Measurements from ENCODE around the gene DUSP3.

The DUSP3 gene

DNA sequence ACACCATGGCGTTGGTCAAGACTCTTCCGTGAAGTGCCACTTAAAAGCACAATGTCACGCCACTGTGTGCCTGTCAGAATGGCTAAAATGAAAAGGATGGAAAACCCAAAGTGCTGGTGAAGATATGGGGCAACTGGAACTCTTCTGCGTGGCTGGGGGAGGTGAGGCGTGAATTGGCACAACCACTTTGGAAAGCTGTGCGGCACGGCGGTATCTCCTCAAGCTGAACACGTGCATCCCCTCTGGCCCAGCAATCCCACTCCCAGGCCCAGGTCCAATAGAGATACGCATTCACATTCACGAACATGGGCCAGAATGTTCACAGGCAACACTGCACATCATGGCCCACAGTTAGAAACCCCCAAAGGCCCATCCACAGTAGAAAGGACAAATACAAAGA is 8.9 kb downstream of the DUSP3 start:
- DNase-seq (ENCODE audit: extremely low read depth in 1 of 2, low read depth in 1 of 2) = no peak

DNA sequence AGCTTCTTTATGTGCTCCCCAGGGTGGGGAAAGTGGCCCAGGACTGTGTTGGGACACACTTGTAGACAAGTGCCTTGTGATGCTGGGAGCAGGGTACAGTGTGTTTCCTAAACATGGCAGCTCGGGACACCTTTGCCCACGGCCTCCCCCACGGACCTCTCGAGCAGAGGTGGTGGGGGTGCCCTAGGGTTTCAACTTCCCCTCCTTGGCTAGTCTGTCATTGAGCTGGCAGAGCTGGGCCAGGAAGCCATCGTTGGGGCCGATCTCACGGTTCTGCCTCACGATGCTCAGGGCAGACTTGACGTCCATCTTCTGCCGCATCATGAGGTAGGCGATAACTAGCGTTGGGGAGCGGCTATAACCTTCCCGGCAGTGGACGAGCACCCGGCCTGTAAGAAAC is 9.4 kb downstream of the DUSP3 start:
- no peak for DNase-seq (ENCODE audit: extremely low read depth in 1 of 2, low read depth in 1 of 2)

DNA sequence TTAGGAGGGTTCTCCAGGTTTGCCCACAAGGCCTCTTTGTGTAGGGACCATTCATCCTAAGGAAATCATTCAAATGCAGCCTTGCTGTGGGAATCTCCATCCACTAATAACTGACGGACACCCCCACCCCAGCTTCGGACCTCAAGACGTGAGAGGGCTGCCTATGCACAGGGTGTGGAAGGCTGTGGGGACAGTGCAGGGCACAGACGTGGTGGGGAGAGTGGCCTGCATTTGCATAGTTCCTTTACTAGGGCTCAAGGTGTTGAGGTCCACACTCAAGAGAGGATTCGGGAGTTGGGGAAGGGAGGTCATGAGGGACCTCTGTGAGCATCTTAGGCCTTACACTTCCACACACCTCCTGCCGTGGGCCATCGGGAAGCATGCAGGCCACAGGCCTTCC is 9.8 kb downstream of the DUSP3 start:
- DNase-seq (ENCODE audit: extremely low read depth in 1 of 2, low read depth in 1 of 2) = no peak

DNA sequence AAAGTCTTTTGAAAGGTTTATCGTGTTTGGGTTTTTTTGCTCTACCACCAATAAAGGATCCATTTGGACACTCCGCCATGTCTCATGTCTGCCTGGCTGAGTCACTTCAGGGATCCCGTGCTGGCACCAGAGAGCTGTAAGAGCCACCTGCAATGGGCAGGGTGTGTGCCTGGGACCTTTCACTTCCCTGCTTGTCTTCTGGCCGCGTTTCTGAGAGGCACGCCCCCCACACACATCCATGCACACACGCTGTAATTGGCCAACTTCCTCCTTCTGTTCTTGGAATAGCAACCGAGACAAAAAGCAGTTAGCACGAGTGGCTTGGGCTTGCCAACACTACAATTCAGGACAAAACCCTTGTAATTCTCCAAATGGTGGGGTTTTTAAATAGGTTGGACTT is 10.4 kb downstream of the DUSP3 start:
- no peak for DNase-seq (ENCODE audit: extremely low read depth in 1 of 2, low read depth in 1 of 2)

DNA sequence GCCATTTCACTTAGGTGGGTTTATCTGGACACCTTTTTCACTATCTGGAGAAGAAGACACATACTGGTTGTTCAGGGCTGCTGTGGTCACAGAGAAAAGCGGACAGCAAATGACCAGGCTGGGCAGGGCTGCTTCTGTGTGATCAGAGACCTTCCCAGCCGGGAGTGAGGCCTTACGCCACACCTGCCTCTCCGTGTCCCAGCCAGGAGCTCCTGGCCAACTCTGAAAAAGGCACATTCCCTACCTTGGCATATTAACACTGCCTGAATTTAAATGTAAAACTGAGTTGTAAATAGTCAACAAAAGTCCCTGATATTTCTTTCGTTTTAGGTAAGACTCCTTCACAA is 11.1 kb downstream of the DUSP3 start:
- no peak for DNase-seq (ENCODE audit: extremely low read depth in 1 of 2, low read depth in 1 of 2)

DNA sequence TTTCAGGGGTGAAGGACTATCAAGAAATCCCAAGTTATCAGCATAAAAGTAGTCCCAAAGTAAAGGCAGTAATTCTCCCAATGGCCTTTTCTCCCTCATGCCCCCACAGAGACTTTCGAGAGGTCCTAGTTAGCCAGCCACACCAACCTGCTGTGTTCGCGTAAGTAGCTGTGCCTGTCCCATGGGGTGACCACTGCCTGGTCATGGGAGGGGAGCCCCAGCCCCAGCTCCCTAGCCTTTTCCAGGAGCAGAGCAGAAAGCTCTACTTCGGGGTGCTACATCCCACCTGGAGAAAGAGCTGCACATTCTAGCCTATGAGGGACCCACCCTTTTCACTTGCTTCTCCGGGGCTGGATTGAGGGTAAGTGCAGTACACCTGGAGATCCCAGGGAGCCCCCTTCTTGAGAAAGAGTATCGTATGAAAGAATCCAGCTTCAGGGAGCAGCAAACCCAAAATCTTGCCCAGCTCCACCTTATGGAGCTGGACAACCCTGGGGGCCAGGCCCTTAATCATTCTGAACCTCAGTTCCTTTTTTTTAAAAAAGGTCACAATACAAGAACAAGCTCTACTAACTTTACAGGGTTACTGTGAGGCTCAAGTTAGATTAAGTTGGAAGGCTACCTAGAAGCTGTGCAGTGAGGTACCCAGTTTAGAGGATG is 11.6 kb downstream of the DUSP3 start:
- no peak for DNase-seq (ENCODE audit: extremely low read depth in 1 of 2, low read depth in 1 of 2)

DNA sequence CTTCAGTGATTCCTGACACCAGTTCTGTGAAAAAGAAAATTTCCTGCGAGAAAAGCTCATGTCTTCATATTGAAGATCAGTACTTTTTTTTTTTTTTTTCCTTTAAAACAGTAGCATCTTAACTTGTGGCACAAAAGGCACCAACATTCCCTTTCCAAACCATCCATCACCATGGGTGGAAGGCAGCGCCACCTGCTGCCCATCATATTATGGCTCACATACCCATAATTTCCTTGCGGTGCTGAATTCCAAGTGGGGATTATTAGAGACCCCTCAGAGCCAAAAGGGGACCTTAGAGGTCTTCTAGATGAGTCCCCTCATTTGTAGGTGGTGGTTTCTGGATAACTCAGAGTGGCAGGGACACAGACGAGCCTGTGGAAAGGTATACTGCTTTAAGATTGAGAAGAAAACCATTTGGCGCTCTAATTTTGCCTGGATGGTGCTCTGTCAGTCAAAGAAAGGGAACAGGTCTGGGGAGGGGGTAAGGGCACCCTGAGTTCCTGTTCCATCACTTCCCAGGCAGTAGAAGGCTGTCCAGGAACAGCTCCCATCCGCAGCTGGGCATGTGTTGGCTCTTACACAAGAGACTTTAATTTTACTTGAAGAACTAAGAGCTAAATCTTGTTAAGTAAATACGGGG is 12.2 kb downstream of the DUSP3 start:
- DNase-seq (ENCODE audit: extremely low read depth in 1 of 2, low read depth in 1 of 2) = peak in 1 of 2 donors; percentile 23

DNA sequence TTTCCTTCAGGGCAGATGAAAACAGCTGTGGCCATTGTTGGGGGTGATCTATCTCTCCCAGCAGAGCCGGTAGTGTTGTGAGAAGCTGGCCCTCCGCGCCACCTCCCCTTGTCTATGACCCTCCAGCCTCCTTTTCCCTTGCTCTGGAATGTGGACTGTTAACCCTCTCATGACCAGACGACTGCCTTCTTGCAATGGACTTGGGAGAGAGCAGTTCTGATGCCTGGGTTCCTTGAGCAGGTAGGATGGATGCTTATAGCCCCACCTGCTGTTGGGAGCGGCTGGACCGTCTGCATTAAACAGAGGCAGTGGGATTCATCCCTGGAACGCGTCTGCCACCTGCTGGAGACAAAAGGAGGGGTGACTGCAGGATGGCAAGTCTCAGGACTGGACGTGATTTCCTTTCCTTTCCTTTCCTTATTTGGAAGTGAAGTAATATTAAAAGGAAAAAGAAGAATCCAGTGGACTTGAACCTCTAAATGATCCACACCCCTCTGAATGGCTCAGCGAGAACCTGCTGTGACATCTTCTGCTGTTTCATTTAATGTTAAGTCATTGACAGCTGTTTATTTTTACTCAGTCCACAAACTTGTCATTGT is 18.4 kb downstream of the DUSP3 start:
- DNase-seq (ENCODE audit: extremely low read depth in 1 of 2, low read depth in 1 of 2) = peak; percentile 73 to 75

DNA sequence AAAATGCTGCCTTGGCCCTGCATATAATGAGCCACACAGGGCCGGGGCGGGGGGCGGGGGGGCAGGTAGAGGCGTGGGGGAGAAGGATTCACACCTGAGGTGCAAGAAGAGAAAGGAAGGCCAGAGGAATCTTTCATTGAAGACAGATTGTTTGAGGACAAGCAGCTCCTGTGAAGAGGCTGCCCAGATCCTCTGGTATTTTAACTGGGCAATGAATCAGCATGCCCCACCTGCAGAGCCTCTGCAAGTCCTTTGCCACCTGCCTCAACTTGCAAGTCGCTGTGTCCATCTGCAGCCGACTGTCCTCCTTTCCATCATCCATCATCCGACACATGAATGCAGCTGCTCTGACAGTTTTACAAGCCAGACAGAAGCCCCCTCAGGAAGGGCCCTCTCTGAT is 18.9 kb downstream of the DUSP3 start:
- DNase-seq (ENCODE audit: extremely low read depth in 1 of 2, low read depth in 1 of 2) = no peak

DNA sequence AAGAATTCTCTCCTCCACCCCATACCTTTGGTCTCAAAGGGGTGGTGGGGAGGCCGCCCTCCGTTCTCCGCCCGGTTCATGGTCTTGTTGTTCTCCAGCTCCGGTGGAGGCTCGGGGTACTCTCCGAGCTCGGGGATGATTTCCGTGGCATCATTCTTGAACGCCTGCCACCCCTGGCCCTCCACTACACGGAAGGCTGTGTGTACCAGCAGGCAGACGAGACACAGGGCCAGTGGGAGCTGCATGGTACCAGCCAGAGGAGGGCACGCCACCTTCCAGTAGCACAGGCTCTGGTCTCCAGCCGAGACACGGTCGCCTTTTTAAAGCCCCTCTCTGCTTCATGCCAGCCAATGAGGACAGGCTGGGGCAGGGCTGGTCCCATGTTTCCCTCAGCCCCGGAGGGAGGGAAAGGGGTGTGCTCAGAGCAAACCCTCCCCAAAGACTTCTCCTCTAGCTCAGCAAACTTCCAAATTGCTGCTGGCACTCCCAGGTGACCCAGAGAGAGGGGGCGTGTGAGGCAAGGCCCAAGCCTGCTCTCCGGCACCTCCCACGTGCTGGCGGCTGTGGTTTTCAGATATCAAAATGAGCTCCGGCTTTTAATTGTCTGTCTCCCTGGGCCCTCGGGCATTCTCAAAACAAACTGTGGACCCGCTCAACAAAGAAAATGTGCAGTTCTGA is 20.1 kb downstream of the DUSP3 start, which contains the start of gene SOST:
Gene SOST (minus strand): TSS at position 295 of the 678 bp plus-strand sequence. CDS start 50 bp downstream, at position 245.
- no peak for DNase-seq (ENCODE audit: extremely low read depth in 1 of 2, low read depth in 1 of 2)

DNA sequence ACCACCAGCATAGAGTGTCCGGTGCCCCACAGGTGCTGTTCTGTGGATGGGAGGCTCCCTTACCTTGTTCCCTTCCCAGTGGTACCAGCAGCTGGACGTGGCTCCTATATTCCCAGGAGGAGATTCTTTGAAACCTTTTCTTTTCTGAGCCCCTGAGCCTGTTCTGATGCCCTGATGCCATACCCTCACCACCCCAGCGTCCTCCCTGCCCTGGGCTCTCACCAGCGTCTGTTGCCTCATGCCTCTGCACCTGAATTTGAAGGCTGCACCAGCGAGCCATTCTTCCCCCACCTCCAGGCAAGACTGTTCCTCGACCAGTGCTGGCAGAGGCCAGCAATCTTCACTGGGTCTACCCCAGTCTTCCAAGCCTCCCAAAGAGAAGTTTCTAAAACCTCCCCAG is 20.7 kb downstream of the DUSP3 start:
- DNase-seq (ENCODE audit: extremely low read depth in 1 of 2, low read depth in 1 of 2) = no peak

DNA sequence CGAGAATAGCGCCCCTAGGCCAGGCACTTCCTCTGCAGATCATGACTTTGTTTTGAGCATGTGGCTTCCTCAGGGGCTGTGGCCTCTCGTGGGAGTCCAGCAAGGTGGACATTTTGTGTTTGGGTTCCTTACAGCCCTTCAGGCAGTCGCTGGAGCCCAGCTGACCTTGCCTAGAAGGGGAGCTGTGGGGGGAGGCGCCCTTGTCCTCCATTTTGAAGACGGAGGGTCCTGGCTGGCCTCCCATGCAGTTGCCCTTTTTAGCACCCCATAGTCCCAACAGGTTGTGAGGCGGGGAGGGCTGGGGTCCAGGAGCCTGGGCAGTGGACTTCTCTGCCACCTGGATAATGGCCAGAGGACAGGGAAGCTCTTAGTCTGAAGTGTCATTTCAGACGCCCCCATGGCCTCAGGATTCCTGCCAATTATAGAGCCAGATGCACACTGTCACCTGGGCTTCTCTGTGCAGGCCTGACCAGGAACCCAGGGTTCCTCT is 21.6 kb downstream of the DUSP3 start:
- no peak for DNase-seq (ENCODE audit: extremely low read depth in 1 of 2, low read depth in 1 of 2)

DNA sequence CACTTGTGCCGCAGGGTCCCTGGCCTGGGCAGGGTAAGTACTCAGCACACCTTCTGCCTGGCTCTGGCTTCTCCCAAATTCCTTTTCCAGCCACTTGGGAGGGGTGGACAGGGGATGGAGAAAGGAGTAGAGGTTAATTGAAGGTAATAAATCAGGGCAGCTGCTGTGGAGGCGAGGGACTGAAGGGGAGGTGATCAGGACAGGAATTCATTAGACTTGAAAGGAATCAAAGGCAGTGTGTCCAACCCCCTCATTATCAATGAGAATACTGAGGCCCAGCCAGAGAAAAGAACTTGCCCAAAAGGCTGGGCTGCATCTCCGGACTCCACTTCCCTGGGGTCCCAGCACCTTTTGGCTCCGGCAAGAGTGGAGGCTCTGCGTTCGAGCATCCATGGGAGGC is 22.6 kb downstream of the DUSP3 start:
- DNase-seq (ENCODE audit: extremely low read depth in 1 of 2, low read depth in 1 of 2) = no peak

DNA sequence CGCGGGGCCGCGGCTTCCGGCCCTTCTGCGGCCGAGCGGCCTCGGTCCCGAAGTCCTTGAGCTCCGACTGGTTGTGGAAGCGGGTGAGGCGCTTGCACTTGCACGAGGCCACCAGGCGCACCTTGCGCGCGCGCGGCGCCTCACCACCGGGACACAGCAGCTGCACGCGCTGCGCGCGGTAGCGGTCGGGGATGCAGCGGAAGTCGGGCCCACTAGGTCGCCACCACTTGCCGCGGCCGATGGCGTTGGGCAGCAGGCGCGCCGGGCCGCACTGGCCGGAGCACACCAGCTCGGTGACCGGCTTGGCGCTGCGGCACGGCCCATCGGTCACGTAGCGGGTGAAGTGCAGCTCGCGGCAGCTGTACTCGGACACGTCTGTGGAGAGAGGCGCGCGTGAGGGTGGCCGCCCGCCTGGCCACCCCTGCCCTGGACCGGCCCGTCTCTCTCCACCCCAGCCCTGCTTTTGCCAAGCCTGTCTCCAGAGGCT is 23.3 kb downstream of the DUSP3 start:
- no peak for DNase-seq (ENCODE audit: extremely low read depth in 1 of 2, low read depth in 1 of 2)

DNA sequence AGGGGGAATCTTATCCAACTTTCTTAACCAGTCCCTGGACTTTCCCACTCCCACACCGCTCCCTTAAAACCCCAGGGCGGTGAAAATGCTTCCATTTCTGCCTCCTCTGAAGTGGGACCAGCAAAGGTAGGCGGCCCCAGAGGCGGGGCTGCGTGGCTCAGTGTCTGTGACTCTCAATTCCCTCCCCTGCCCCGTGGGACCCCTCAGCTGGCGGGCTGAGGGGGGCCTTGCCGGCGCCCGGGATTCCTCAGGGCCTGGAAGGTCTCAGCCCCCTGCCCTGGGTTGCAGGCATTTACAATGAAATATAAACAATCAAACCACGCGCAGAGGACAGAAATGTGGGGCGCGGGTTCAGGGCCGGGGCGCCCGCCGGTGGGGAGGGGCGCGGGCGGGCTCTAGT is 23.8 kb downstream of the DUSP3 start:
- no peak for DNase-seq (ENCODE audit: extremely low read depth in 1 of 2, low read depth in 1 of 2)

DNA sequence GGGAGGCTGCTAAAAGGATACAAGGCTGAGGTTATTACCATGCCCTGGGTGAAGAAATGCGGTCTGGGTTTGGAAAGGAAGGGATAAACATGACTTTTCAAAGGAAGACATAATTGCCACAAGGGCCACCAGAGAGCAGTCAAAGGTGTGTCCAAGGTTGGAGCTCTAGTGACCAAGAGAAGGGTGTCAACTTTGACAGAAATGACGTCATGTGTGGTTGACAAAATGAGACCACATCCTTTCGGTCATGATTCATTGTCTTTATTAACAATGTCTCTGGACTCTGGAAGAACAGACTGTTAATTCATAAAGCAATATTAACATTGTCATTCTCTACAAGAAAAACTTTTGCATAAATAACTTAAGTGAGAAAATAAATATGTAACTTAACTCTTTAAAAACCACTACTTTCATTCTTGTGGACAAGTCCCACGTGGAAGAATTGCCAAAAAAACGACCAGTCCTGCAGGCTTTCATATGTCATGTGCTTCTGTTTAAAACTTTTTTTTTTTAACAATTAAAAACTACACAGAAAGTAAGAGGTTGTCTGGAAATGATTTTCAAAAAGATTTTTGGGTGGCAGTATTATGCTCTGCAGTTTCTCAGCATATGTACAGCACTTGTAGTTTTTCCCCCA is 25.2 kb downstream of the DUSP3 start:
- no peak for DNase-seq (ENCODE audit: extremely low read depth in 1 of 2, low read depth in 1 of 2)

DNA sequence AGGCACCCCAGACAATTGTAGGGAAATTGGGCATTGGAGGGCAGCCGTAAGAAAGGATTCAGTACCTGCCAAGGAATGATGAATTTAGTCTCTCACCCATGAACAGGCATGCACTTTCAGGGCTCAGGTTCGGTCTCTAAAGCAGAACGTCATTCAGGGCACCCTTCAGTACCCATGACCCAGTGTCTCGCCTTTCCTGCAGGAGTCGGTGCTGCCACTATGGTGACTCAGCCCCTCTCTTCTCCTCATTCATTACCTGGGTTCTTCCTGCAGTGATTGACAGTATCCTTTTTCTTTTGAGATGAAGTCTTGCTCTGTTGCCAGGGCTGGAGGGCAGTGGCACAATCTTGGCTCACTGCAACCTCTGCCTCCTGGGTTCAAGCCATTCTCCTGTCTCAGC is 28.6 kb downstream of the DUSP3 start:
- DNase-seq (ENCODE audit: extremely low read depth in 1 of 2, low read depth in 1 of 2) = no peak

DNA sequence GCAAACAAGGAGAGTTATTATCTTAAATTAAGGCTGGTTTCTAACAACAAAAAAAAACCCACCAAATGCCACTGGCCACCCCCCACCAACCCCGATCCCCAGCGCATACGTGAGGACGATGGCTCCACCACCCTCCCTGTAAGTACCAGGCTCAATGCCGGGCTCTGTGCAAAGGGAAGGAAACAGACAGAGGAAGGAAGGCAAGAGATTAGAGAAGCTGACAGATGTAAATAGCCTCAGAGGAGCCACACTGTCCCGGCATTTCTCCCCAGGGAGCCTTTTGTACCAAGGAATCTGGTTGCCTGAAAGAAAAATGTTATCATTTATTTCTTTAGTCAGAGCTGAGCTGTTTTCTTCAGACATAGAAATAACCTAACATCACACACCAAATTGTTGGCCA is 33.2 kb downstream of the DUSP3 start:
- DNase-seq (ENCODE audit: extremely low read depth in 1 of 2, low read depth in 1 of 2) = no peak

DNA sequence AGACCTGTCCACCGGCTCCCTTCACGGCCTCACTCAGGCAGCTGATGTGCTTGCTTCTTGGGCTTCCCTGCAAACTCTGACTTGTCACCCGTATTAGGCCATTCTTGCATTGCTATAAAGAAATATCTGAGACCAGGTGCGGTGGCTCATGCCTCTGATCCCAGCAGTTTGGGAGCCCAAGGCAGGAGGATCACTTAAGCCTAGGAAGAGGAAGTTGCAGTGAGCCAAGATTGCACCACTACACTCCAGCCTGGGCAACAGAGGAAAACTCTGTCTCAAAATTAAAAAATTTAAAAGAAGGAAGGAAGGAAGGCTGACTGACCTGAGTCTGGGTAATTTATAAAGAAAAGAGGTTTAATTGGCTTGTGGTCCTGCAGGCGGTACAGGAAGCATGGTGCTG is 37.1 kb downstream of the DUSP3 start:
- no peak for DNase-seq (ENCODE audit: extremely low read depth in 1 of 2, low read depth in 1 of 2)

DNA sequence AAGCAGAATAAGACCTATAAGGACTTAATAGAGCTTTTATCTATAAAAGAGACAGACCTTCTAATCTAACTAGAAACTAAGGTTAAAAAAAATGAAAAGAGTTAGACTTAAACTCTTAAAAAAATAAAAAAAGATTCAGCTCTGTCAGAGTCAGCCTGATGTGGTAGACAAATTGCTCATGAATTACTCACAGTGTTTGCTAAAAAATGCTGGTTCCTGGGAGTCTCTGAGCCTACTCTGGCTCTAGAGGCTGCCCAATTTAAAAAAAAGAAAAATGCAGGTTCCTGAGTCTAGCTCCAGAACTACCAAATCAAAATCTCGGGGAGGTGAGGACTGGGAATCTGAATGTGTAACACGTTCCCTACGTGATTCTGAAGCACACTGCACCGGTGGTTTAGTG is 38.2 kb downstream of the DUSP3 start:
- no peak for DNase-seq (ENCODE audit: extremely low read depth in 1 of 2, low read depth in 1 of 2)

DNA sequence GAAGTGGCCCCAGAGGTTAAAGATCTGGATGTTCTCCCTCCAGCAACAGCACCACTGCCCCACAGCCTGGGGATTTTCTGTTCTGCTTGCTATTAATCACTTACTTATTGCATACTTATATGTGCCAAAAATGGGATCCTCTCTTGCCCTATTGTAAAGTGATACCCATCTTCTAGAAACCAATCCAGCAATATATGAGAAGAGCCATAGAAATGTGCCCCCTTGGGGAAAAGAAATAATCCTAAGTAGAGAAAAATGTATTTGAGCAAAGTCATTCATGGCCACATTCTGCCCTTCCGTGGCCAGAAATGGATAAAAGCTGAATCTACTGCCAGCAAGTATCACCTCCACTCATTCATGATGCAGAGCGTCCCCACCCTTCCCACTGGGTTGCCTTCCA is 41.1 kb downstream of the DUSP3 start:
- no peak for DNase-seq (ENCODE audit: extremely low read depth in 1 of 2, low read depth in 1 of 2)

Data from activated CD8-positive, alpha-beta memory T cell treated with anti-CD3 and anti-CD28 coated beads for 1 hour (primary cell).